ENCODE measurements around the gene TRAF3IP1. TPM values are rescaled to one million over a fixed set of nuclear protein-coding genes. Genes with fewer than 3 reads are reported as not detected.

The TRAF3IP1 gene
- total RNA-seq, 4 donors from 2014 or later: 8.0 to 25.8 (median 12.2) TPM

GRCh38 chr2:238408615-238409340 lies 88.5 kb downstream of the TRAF3IP1 start:
- TF ChIP-seq CTCF (IDR thresholded peaks at IDR 0.05; ENCODE audit: low read depth): no peak

GRCh38 chr2:238409341-238410199 lies 89.3 kb downstream of the TRAF3IP1 start:
- TF ChIP-seq CTCF (IDR thresholded peaks at IDR 0.05; ENCODE audit: low read depth): no peak

- TF ChIP-seq CTCF (IDR thresholded peaks at IDR 0.05; ENCODE audit: low read depth): no peak
Observed at GRCh38 chr2:238412067-238412767, 91.9 kb downstream of the TRAF3IP1 start.

- TF ChIP-seq CTCF (IDR thresholded peaks at IDR 0.05; ENCODE audit: low read depth): no peak
Observed at GRCh38 chr2:238413368-238413767, 93.0 kb downstream of the TRAF3IP1 start.

- no peak for TF ChIP-seq CTCF (IDR thresholded peaks at IDR 0.05; ENCODE audit: low read depth)
Observed at GRCh38 chr2:238415036-238415764, 94.9 kb downstream of the TRAF3IP1 start.

- no peak for TF ChIP-seq CTCF (IDR thresholded peaks at IDR 0.05; ENCODE audit: low read depth)
Observed at GRCh38 chr2:238415893-238416292, 95.6 kb downstream of the TRAF3IP1 start.

All from subcutaneous adipose tissue (tissue), 4 donors.